GM12873 (cell line): ENCODE results near the gene GBF1.

Experiments used
- TF ChIP-seq, protein P1 (sequence below): IDR thresholded peaks from 2 replicates; pipeline ENCODE4 v1.5.1; 2012; ENCODE audit warnings: low read depth, mild to moderate bottlenecking, moderate library complexity, low read length, control low read depth; ENCODE audit not compliant: insufficient read depth; ENCODE audit errors: missing control alignments

The GBF1 gene

DNA sequence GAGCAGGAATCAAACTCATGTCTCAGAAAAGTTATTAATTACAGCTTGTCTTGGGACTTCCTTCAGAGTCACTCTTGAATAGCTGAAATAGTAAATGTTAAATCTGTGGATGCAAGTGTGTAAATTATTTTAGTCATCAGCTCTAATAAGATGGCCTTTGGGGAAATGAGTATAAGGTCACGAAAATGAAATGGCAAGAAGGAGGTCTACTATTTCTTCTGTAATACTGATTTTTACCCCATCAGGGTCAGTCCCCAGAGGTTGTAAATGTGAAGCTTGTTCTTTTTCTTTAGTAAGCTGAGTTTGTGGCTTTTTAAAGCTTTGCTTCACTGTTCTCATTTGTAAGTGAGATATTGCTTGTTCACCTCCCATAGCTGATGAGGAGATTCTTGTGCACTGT lies 63.9 kb downstream of the GBF1 start:
- TF ChIP-seq, protein P1, sequence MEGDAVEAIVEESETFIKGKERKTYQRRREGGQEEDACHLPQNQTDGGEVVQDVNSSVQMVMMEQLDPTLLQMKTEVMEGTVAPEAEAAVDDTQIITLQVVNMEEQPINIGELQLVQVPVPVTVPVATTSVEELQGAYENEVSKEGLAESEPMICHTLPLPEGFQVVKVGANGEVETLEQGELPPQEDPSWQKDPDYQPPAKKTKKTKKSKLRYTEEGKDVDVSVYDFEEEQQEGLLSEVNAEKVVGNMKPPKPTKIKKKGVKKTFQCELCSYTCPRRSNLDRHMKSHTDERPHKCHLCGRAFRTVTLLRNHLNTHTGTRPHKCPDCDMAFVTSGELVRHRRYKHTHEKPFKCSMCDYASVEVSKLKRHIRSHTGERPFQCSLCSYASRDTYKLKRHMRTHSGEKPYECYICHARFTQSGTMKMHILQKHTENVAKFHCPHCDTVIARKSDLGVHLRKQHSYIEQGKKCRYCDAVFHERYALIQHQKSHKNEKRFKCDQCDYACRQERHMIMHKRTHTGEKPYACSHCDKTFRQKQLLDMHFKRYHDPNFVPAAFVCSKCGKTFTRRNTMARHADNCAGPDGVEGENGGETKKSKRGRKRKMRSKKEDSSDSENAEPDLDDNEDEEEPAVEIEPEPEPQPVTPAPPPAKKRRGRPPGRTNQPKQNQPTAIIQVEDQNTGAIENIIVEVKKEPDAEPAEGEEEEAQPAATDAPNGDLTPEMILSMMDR = no peak

DNA sequence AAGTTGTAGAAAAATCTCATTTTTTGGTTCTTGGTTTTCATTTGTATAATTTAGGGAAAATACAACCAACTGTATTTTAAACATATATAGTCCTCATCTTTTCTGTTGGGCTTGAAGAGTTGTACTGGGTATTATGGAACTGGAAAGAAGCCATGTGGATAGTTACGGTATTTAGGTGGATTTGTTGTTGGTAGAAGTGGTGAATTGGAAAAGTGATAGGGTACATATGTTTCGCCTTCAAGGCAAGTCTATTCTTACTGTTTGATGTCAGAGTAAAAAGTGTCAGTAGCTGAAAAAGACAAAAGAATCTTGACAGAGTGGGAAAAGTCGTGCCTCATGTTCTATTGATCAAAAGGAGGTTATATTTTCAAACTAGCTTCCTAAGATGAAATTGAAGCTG lies 64.6 kb downstream of the GBF1 start:
- TF ChIP-seq, protein P1 = no peak

DNA sequence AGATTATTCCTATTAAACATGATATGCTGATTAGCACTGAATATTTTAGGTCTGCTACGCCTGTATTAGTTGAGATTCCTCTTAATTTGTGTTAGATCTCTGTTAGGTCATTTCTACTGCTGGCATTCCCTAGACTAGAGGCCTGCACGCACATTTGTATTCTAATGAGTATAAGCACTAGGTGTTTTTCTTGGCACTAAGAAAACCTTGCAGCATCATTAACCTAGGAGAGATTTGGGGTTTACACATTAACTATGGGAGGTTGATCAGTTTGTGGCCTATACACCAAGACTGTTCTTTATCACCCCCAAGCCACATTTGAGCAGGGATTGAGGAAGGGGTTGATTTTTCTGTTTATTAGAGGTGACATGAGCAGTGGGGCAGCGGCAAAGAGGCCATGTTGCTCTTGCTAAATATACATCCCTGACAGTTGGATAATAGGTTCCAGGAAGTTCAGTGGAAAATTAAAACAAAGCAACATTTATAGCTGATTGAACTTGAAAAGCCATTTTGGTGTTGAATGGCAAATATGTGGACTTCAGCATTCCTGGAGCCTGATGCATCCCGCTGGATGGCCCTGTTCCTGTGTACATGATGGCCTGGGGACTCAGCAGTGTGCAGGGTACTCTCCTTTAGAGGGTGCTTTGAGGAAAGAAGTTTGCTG lies 65.2 kb downstream of the GBF1 start:
- TF ChIP-seq, protein P1 = no peak

DNA sequence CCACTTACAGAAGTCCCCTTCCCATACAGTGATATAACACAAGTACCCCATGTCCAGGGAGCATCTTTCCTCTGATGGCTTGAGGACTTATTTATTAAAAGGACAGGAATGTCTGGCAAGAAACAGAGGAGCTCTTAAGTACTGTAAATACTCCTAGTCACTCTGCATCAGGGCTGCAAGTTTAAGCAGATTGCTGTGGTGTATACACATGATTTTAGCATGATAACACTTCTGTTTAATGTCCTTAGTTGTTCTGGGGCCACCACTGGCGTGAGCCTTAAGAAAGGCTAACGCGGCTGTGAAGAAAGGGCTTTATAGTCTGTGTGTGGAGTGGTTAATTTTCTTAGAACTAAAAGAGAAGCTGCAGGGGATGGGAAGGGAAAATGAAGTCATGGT lies 65.7 kb downstream of the GBF1 start:
- TF ChIP-seq, protein P1 = no peak

DNA sequence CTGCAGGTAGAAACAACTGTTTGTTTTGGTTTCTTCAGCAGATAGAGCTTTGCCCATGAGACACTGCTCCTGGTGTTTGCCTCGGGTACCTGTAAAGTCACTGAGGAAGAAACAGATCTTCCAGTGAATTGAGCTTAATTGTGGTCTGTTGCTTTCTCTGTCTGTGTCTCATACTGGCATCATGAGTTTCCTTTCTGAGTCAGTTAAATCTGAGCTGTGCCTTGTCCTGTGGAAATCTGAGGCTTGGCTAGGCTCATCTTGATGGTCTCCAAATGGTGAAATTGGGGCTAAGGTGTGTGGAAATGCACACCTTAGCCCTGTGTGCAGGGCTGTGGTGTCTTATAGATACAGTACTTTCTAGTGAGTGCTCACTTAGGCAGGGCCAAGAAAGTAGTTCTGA lies 67.4 kb downstream of the GBF1 start:
- TF ChIP-seq, protein P1 = no peak

DNA sequence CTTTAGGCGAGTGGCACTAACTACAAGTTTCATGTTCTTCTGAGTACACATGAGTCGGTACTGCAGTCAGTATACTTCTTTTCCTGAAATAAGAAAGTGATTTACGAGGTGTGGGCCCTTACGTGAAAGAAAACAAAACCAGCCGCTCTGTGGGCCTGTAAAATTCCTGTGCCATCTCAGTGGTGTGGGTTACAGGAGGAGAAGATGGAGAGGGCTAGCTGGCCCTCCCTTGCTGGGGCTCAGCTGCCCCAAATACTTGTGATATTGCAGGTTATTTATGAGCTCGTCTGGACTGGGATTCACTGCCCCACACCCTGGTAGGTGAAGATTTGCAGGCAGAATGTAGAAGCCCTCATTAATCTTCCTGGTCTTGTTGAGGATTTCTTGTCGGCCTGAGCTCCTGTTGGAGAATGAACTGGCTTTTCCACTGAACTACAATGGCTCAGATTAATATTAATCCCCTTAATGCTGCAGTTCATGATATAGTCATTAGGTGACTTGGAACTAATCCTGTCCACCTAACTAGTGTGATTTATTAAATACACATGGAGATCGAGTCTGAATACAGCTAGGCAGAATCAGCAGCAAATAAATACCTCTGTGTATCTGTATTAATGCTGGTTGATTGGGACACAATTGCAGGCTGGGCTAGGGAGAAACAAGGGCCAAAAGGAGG lies 68.0 kb downstream of the GBF1 start:
- TF ChIP-seq, protein P1 = no peak

DNA sequence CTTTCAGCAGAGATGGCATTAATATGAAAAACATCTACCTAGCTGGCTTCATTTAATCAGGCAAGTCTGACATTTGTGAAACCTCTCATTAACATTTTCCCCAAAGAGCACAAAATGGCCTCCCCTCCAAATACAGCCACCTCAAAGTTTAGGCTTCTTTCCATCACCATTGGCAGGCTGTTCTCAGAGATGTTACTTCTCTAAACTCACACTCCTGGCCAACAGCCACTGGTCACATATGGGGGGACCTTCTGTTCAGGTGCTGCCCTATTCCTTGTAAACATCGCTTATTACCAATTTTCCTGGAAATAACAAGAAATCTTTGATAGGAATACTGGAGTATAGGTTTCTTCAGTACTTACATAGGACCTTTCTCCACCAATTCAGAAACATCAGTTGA lies 69.5 kb downstream of the GBF1 start:
- TF ChIP-seq, protein P1 = no peak
